Mucosa of stomach (tissue), 1 donor: ENCODE results near the gene PLXNA1.

Experiments
- H3K27me3 ChIP-seq: one replicate; pipeline ENCODE4 v1.7.0; 2013; ENCODE audit warnings: mild to moderate bottlenecking, low read length; ENCODE audit not compliant: control insufficient read depth, insufficient read depth
- H3K36me3 ChIP-seq: one replicate; pipeline ENCODE4 v1.7.0; 2013; ENCODE audit warnings: low read length; ENCODE audit not compliant: control insufficient read depth, insufficient read depth
- H3K4me1 ChIP-seq: one replicate; pipeline ENCODE4 v1.7.0; 2013; ENCODE audit warnings: mild to moderate bottlenecking, low read length; ENCODE audit not compliant: control insufficient read depth, insufficient read depth
- H3K4me3 ChIP-seq: one replicate; pipeline ENCODE4 v1.7.0; 2013; ENCODE audit warnings: low read length
- H3K9ac ChIP-seq: one replicate; pipeline ENCODE4 v1.7.0; 2013; ENCODE audit warnings: mild to moderate bottlenecking, low read length, moderate library complexity
- H3K9me3 ChIP-seq: one replicate; pipeline ENCODE4 v1.7.0; 2013; ENCODE audit warnings: mild to moderate bottlenecking, low read length, moderate library complexity; ENCODE audit not compliant: control insufficient read depth
- donor health status: Pancreatic carcinoma.

PLXNA1 gene

GRCh38 chr3:126956361-126956760, 26.6 kb upstream of the PLXNA1 start:
- H3K36me3 ChIP-seq = no peaks in the 10 kb centered on the region
- H3K4me1 ChIP-seq = peaks cover 8% of the 10 kb centered on the region
- no peak overlapping the region for H3K4me3 ChIP-seq
- H3K9ac ChIP-seq = no peak overlapping the region
- no peaks in the 10 kb centered on the region for H3K27me3 ChIP-seq
- H3K9me3 ChIP-seq = no peaks in the 10 kb centered on the region

- Histone ChIP-seq H3K4me1 (peaks cover 15% of the 10 kb centered on the region), H3K9ac (no peak overlapping the region), H3K9me3 (no peaks in the 10 kb centered on the region), H3K36me3 (no peaks in the 10 kb centered on the region), H3K27me3 (no peaks in the 10 kb centered on the region), H3K4me3 (no peak overlapping the region)
Observed at GRCh38 chr3:126956866-126957650, 25.9 kb upstream of the PLXNA1 start.

GRCh38 chr3:126957776-126958637, 24.9 kb upstream of the PLXNA1 start:
- H3K9ac ChIP-seq = no peak overlapping the region
- H3K4me3 ChIP-seq = no peak overlapping the region
- peaks cover 15% of the 10 kb centered on the region for H3K4me1 ChIP-seq
- H3K36me3 ChIP-seq = no peaks in the 10 kb centered on the region
- H3K27me3 ChIP-seq = no peaks in the 10 kb centered on the region
- H3K9me3 ChIP-seq = no peaks in the 10 kb centered on the region

- Histone ChIP-seq H3K36me3 (no peaks in the 10 kb centered on the region), H3K4me1 (peaks cover 15% of the 10 kb centered on the region), H3K4me3 (no peak overlapping the region), H3K27me3 (no peaks in the 10 kb centered on the region), H3K9me3 (no peaks in the 10 kb centered on the region), H3K9ac (no peak overlapping the region)
Observed at GRCh38 chr3:126958638-126959085, 24.3 kb upstream of the PLXNA1 start.

GRCh38 chr3:126959136-126959920, 23.6 kb upstream of the PLXNA1 start:
- Histone ChIP-seq H3K4me1 (peaks cover 15% of the 10 kb centered on the region), H3K27me3 (no peaks in the 10 kb centered on the region), H3K36me3 (no peaks in the 10 kb centered on the region), H3K4me3 (no peak overlapping the region), H3K9me3 (no peaks in the 10 kb centered on the region), H3K9ac (no peak overlapping the region)

GRCh38 chr3:126959921-126960603, 22.9 kb upstream of the PLXNA1 start:
- Histone ChIP-seq H3K4me1 (peaks cover 15% of the 10 kb centered on the region), H3K4me3 (no peak overlapping the region), H3K9ac (no peak overlapping the region), H3K36me3 (no peaks in the 10 kb centered on the region), H3K27me3 (no peaks in the 10 kb centered on the region), H3K9me3 (no peaks in the 10 kb centered on the region)

- Histone ChIP-seq H3K9ac (no peak overlapping the region), H3K4me3 (no peak overlapping the region), H3K4me1 (peaks cover 15% of the 10 kb centered on the region)
Observed at GRCh38 chr3:126960604-126960995, 22.3 kb upstream of the PLXNA1 start.

GRCh38 chr3:126961191-126961790, 21.6 kb upstream of the PLXNA1 start:
- Histone ChIP-seq H3K27me3 (no peaks in the 10 kb centered on the region), H3K36me3 (no peaks in the 10 kb centered on the region), H3K4me3 (no peak overlapping the region), H3K9ac (no peak overlapping the region), H3K4me1 (peaks cover 15% of the 10 kb centered on the region), H3K9me3 (no peaks in the 10 kb centered on the region)

More at GRCh38 chr3:126960604-126960995, 22.3 kb upstream of the PLXNA1 start:
- Histone ChIP-seq H3K36me3 (no peaks in the 10 kb centered on the region), H3K9me3 (no peaks in the 10 kb centered on the region), H3K27me3 (no peaks in the 10 kb centered on the region)

GRCh38 chr3:126961791-126962461, 21.0 kb upstream of the PLXNA1 start:
- no peak overlapping the region for H3K4me3 ChIP-seq
- H3K36me3 ChIP-seq = no peaks in the 10 kb centered on the region
- no peaks in the 10 kb centered on the region for H3K9me3 ChIP-seq
- peaks cover 15% of the 10 kb centered on the region for H3K4me1 ChIP-seq
- no peak overlapping the region for H3K9ac ChIP-seq
- no peaks in the 10 kb centered on the region for H3K27me3 ChIP-seq

- H3K4me1 ChIP-seq = peaks cover 15% of the 10 kb centered on the region
- no peak overlapping the region for H3K4me3 ChIP-seq
- no peak overlapping the region for H3K9ac ChIP-seq
- H3K27me3 ChIP-seq = no peaks in the 10 kb centered on the region
- no peaks in the 10 kb centered on the region for H3K9me3 ChIP-seq
- H3K36me3 ChIP-seq = no peaks in the 10 kb centered on the region
Observed at GRCh38 chr3:126962756-126963155, 20.2 kb upstream of the PLXNA1 start.
